ENCODE results near the gene TEX52. TPM values are rescaled to one million over a fixed set of nuclear protein-coding genes. Genes with fewer than 3 reads are reported as not detected.
A peak's percentile ranks its signal among the peaks of the same experiment; 100 is the strongest.

The TEX52 gene
- total RNA-seq, 2 experiments from 2014 or later: 0.29 to 0.36 TPM

DNA sequence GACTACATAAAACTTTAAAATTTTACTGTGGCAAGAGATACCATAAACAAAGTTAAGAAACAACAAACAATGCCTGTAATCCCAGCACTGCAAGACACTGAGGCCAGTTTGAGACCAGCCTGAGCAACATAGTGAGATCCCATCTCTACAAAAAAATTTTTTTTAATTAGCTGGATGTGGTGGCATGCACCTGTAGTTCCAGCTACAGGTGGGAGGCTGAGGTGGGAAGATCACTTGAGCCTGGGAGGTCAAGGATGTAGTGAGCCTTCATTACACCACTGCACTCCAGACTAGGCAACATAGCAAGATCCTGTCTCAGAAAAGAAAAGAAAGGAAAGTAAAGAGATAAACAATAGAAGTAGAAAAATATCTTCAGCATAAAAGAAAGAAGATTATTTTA, 3.3 kb upstream of the TEX52 start:
- no peaks in the 10 kb centered on the region for H3K27me3 Mint-ChIP-seq
- POLR2A ChIA-PET: interaction anchor here (3.3 kb wide), 1 partner anchor 17 kb away, joined by 10 read pairs; the partner anchor contains the start of genes FOXM1 and RHNO1
- no peak overlapping the region for H3K4me3 Mint-ChIP-seq
- TF ChIP-seq, protein P1, sequence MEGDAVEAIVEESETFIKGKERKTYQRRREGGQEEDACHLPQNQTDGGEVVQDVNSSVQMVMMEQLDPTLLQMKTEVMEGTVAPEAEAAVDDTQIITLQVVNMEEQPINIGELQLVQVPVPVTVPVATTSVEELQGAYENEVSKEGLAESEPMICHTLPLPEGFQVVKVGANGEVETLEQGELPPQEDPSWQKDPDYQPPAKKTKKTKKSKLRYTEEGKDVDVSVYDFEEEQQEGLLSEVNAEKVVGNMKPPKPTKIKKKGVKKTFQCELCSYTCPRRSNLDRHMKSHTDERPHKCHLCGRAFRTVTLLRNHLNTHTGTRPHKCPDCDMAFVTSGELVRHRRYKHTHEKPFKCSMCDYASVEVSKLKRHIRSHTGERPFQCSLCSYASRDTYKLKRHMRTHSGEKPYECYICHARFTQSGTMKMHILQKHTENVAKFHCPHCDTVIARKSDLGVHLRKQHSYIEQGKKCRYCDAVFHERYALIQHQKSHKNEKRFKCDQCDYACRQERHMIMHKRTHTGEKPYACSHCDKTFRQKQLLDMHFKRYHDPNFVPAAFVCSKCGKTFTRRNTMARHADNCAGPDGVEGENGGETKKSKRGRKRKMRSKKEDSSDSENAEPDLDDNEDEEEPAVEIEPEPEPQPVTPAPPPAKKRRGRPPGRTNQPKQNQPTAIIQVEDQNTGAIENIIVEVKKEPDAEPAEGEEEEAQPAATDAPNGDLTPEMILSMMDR (IDR thresholded peaks at IDR 0.05): no peak
- no peak overlapping the region for H3K27ac Mint-ChIP-seq
- H3K36me3 Mint-ChIP-seq (ENCODE audit: low read depth): peaks cover 43% of the 10 kb centered on the region
- no peaks in the 10 kb centered on the region for H3K4me1 Mint-ChIP-seq (ENCODE audit: low read depth)
- no peak for DNase-seq
- CTCF ChIA-PET: interaction anchor here (0.7 kb wide), 1 partner anchor 15 kb away, joined by 3 read pairs; no protein-coding TSS in a partner anchor
- intact Hi-C loops (cut with micrococcal nuclease): no loop called here
- no peak for ATAC-seq
- no peaks in the 10 kb centered on the region for H3K9me3 Mint-ChIP-seq

DNA sequence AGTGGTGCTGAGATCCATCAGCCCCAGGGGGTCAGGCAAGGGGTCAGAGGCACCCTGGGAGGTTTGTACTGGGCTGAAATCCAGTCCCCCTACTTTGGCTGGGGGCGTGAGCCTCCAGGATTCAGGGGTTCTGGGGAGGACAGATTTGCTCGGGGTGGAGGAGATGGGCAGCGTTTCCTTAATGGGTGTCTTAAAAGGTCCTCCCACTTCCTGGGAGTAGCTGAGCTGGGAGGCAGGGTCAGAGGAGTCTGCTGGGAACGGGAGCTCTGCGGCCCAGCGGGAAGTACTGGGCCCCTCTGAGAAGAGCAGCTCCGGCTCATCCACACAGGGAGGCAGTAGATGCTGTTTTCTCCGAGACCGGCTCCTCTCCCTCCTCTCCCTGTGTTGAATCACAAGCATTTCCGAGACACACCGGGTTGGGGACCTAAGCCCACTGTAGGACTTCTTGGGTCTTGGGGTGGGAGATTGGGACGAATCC, 2.1 kb upstream of the TEX52 start:
- TF ChIP-seq, protein P1 (IDR thresholded peaks at IDR 0.05): no peak
- ATAC-seq: no peak
- intact Hi-C loops (cut with micrococcal nuclease): loop anchor here (10.0 kb wide), 1 partner anchor 186 kb away; no protein-coding TSS in a partner anchor
- DNase-seq: no peak
- POLR2A ChIA-PET: interaction anchor here (1.0 to 3.3 kb wide), 3 partner anchors 9 to 19 kb away, joined by 4 to 10 read pairs (median 5); partner anchors contain the start of genes FOXM1 and RHNO1
- Mint-ChIP-seq H3K9me3 (no peaks in the 10 kb centered on the region), H3K4me3 (no peak overlapping the region), H3K36me3 (ENCODE audit: low read depth) (peaks cover 34% of the 10 kb centered on the region), H3K27ac (no peak overlapping the region), H3K27me3 (no peaks in the 10 kb centered on the region), H3K4me1 (ENCODE audit: low read depth) (no peaks in the 10 kb centered on the region)
- CTCF ChIA-PET: no interaction called here

DNA sequence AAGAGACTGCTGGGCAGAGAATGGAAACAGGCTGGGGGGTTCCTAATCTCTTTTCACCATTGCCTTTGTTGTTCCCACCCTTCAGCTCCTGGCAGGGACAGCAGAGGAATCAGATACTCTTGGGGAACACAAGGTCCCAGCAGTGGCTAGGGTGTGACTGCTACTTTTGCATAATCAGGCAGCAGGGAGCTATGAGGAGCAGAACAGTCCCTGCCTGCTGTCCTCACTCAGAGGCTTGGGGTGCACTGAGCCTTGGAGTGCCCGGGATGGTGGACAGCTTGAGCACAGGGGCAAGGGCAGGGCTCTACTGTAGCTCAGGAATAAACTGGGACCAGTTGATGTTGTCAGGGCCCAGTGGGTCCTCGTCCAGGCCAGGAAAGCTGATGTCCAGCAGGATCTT, 1.5 kb upstream of the TEX52 start:
- H3K27ac Mint-ChIP-seq: no peak overlapping the region
- ChIA-PET POLR2A (interaction anchor here (0.8 to 3.3 kb wide), 6 partner anchors 9 to 37 kb away, joined by 3 to 10 read pairs (median 4); partner anchors contain the start of genes FOXM1 and RHNO1), CTCF (interaction anchor here (2.2 kb wide), 1 partner anchor 12 kb away, joined by 6 read pairs; no protein-coding TSS in a partner anchor)
- H3K27me3 Mint-ChIP-seq: no peaks in the 10 kb centered on the region
- ATAC-seq (no peak), DNase-seq (no peak)
- no peaks in the 10 kb centered on the region for H3K9me3 Mint-ChIP-seq
- TF ChIP-seq, protein P1 (IDR thresholded peaks at IDR 0.05): no peak
- intact Hi-C loops (cut with micrococcal nuclease): loop anchor here (10.0 kb wide), 1 partner anchor 186 kb away; no protein-coding TSS in a partner anchor
- peaks cover 32% of the 10 kb centered on the region for H3K36me3 Mint-ChIP-seq (ENCODE audit: low read depth)
- no peak overlapping the region for H3K4me3 Mint-ChIP-seq
- no peaks in the 10 kb centered on the region for H3K4me1 Mint-ChIP-seq (ENCODE audit: low read depth)

DNA sequence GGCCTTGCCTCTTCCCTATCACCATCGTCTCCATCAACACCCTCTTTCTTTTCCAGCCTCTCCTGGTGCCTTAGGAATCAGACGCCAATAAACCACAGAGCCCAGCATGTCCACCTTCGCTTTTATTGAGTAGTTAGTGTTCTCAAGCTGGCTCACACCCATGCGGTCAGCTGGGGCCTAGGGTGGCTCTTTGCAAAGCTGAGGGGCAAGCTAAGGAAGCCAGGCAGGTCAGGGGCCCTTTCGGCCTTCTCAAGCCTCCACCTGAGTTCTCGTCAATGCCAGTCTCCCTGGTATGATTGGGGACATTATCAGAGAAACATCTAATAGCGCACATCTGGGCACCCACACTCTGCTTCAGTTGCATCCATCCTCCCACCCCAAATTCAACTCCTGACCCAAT, 737 bp upstream of the TEX52 start:
- TF ChIP-seq, protein P1 (IDR thresholded peaks at IDR 0.05): no peak
- intact Hi-C loops (cut with micrococcal nuclease): loop anchor here (10.0 kb wide), 1 partner anchor 187 kb away; no protein-coding TSS in a partner anchor
- DNase-seq (no peak), ATAC-seq (no peak)
- no peaks in the 10 kb centered on the region for H3K9me3 Mint-ChIP-seq
- no peaks in the 10 kb centered on the region for H3K4me1 Mint-ChIP-seq (ENCODE audit: low read depth)
- CTCF ChIA-PET: interaction anchor here (2.2 kb wide), 2 partner anchors 12 to 87 kb away, joined by 6 to 8 read pairs; no protein-coding TSS in a partner anchor
- no peak overlapping the region for H3K27ac Mint-ChIP-seq
- no peak overlapping the region for H3K4me3 Mint-ChIP-seq
- peaks cover 26% of the 10 kb centered on the region for H3K36me3 Mint-ChIP-seq (ENCODE audit: low read depth)
- POLR2A ChIA-PET: interaction anchor here (1.0 to 3.3 kb wide), 5 partner anchors 9 to 24 kb away, joined by 3 to 10 read pairs (median 3); partner anchors contain the start of genes FOXM1 and RHNO1
- no peaks in the 10 kb centered on the region for H3K27me3 Mint-ChIP-seq

DNA sequence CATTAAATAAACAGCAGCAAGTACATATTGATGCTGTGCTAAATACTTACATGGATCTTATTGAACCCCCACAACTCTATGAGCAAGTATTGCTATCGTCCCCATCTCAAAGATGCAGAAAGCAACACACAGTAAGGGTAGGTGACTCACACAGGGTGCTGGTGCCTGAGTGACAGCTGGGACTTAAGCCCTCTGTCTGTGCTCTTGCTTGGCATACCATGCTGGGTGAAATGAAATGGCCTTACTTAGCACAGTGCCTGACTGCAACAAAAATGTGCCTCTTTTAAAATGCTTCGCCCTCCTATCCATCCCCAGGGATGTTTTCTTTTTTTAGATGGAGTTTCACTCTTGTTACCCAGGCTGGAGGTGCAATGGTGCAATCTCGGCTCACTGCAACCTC, 788 bp downstream of the TEX52 start:
- no peak overlapping the region for H3K27ac Mint-ChIP-seq
- H3K4me1 Mint-ChIP-seq (ENCODE audit: low read depth): no peaks in the 10 kb centered on the region
- H3K27me3 Mint-ChIP-seq: no peaks in the 10 kb centered on the region
- TF ChIP-seq, protein P1 (IDR thresholded peaks at IDR 0.05): no peak
- ATAC-seq: peak; percentile 24
- DNase-seq: no peak
- H3K9me3 Mint-ChIP-seq: no peaks in the 10 kb centered on the region
- ChIA-PET CTCF (interaction anchor here (1.0 to 2.2 kb wide), 2 partner anchors 70 to 88 kb away, joined by 3 to 8 read pairs; no protein-coding TSS in a partner anchor), POLR2A (interaction anchor here (0.8 to 1.7 kb wide), 3 partner anchors 12 to 25 kb away, joined by 3 read pairs; no protein-coding TSS in a partner anchor)
- intact Hi-C loops (cut with micrococcal nuclease): loop anchor here (10.0 kb wide), 1 partner anchor 189 kb away; no protein-coding TSS in a partner anchor
- H3K4me3 Mint-ChIP-seq: no peak overlapping the region
- peaks cover 23% of the 10 kb centered on the region for H3K36me3 Mint-ChIP-seq (ENCODE audit: low read depth)

Data from activated CD8-positive, alpha-beta T cell treated with anti-CD3 and anti-CD28 coated beads for 36 hours (primary cell).